Bronchial epithelial cell (primary cell): ENCODE results near the gene SNRNP200. TPM values are rescaled to one million over a fixed set of nuclear protein-coding genes. Genes with fewer than 3 reads are reported as not detected.
A peak's percentile ranks its signal among the peaks of the same experiment; 100 is the strongest.

Source experiments
- DNase-seq: peaks from one replicate; pipeline ENCODE4 v3.0.0-alpha.2; 2010; ENCODE audit warnings: low read depth
- FAIRE-seq: peaks from 2 replicates; lab custom pipeline; 2011; peaks lifted over from hg19 to GRCh38; lab: Jason Lieb, UNC
- H3K27me3 ChIP-seq: 2 replicates; pipeline ENCODE4 v1.5.1; 2011; ENCODE audit warnings: low read length; ENCODE audit not compliant: control insufficient read depth, insufficient read depth
- H3K36me3 ChIP-seq: 2 replicates; pipeline ENCODE4 v1.5.1; 2011; ENCODE audit warnings: low read length; ENCODE audit not compliant: control insufficient read depth, insufficient read depth
- H3K4me3 ChIP-seq: 2 replicates; pipeline ENCODE4 v1.5.1; 2011; ENCODE audit warnings: mild to moderate bottlenecking, low read depth, low read length, control low read depth
- total RNA-seq: library from RNA; depleted of rRNA; stranded (reverse); fragments of >200 nt; gene quantifications from 2 replicates; pipeline ENCODE4 v1.2.1, GENCODE V29; 2014
- TF ChIP-seq, protein P1 (sequence below): IDR thresholded peaks from 2 replicates; pipeline ENCODE4 v1.5.1; 2011; ENCODE audit warnings: mild to moderate bottlenecking, moderate library complexity, low read length, control low read depth, inconsistent platforms; ENCODE audit not compliant: insufficient read depth, severe bottlenecking

SNRNP200 gene
- total RNA-seq, 1 donor from 2014 or later: 35.8 TPM

DNA sequence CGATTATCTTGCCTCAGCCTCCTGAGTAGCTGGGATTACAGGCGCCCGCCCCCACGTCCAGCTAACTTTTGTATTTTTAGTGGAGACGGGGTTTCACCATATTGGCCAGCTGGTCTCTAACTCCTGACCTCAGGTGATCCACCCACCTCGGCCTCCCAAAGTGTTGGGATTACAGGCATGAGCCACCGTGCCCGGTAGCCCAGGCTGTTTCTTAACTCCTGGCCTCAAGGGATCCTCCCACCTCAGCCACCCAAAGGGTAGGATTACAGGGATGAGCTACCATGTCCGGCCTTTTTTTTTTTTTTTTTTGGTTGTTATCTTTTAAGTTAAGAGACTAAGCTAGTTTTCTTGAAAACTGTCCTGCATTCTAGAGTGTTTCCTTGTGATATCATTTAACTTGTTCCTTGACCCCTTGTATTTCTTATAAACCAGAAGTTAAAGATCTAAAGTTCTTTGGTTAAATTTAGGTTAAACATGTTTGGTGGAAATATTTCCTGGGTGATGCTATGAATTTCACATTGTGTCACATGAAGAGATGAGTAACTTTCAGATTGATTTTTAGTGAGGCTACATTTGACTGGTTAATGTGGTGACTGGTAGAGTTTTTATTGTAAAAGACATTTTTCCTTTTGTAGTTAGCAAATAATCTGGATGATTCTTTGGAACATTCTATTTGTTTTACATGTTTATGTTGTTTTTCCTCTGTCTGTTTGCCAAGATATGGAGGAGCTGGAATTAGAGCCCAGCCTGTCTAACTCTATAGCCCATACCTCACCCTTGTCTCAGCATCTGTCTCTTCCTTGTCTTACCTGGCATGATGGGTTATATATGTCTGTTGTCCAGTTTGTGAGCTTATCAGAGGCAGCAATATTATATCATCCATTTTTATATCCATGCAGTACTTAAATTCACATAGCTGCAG is 35.4 kb upstream of the SNRNP200 start:
- no peak for DNase-seq
- Histone ChIP-seq H3K36me3 (no peaks in the 10 kb centered on the region), H3K4me3 (no peak overlapping the region), H3K27me3 (no peaks in the 10 kb centered on the region)
- TF ChIP-seq, protein P1, sequence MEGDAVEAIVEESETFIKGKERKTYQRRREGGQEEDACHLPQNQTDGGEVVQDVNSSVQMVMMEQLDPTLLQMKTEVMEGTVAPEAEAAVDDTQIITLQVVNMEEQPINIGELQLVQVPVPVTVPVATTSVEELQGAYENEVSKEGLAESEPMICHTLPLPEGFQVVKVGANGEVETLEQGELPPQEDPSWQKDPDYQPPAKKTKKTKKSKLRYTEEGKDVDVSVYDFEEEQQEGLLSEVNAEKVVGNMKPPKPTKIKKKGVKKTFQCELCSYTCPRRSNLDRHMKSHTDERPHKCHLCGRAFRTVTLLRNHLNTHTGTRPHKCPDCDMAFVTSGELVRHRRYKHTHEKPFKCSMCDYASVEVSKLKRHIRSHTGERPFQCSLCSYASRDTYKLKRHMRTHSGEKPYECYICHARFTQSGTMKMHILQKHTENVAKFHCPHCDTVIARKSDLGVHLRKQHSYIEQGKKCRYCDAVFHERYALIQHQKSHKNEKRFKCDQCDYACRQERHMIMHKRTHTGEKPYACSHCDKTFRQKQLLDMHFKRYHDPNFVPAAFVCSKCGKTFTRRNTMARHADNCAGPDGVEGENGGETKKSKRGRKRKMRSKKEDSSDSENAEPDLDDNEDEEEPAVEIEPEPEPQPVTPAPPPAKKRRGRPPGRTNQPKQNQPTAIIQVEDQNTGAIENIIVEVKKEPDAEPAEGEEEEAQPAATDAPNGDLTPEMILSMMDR: no peak
- FAIRE-seq: no peak

DNA sequence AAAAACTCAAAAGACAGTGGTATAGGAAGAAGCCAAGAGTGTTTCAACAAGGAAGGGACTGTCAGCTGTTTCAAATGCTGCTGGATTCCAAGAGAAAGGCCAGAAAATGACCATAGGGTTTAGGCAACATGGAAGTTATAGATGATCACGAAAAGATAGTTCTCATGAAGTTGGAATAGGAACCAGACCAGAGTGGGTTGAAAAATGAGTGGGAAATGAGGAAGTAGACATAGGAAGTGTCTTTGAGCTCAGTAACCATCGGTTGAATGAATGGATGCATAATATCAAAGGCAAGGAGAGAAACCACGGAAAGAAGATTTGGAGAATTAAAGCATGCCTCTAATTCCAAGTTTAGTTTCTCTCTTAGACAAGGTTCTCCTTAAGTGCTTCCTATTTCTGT is 31.5 kb upstream of the SNRNP200 start:
- DNase-seq (no peak), FAIRE-seq (no peak)
- Histone ChIP-seq H3K36me3 (no peaks in the 10 kb centered on the region), H3K27me3 (no peaks in the 10 kb centered on the region), H3K4me3 (no peak overlapping the region)
- TF ChIP-seq, protein P1: no peak

DNA sequence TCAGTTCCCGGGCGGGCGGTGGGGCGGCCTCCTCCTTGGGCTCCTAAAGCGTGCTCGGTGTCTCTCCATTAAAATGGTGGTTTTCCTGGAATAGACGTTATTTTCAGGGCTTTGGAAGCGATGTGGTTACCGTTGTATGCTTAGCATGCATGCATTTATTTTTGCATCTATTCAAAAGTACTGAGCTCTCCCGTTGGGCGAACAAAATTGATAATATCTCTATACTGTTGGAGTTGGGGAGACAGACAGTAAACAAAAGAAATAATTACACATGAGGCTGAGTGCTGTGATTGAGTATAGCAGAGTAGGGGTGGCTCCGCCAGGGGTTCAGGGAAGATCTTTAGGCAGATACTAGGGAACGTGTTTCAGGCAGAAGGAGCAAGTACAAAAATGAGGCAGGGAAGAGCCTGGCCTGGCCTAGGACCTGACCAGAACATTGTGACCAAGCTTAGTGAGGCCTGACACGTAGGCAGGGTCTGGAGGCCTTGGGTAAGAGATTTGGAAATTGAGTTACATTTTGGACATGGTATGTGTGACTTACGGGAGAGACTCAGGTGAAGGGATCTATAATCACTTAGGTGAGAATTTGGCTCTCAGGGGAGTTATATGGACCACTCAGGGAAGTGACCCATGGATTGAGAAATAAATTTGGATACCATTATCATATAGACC is 30.9 kb upstream of the SNRNP200 start:
- FAIRE-seq (no peak), DNase-seq (no peak)
- TF ChIP-seq, protein P1: no peak
- Histone ChIP-seq H3K4me3 (peak overlapping the region; percentile 79), H3K36me3 (no peaks in the 10 kb centered on the region), H3K27me3 (no peaks in the 10 kb centered on the region)

DNA sequence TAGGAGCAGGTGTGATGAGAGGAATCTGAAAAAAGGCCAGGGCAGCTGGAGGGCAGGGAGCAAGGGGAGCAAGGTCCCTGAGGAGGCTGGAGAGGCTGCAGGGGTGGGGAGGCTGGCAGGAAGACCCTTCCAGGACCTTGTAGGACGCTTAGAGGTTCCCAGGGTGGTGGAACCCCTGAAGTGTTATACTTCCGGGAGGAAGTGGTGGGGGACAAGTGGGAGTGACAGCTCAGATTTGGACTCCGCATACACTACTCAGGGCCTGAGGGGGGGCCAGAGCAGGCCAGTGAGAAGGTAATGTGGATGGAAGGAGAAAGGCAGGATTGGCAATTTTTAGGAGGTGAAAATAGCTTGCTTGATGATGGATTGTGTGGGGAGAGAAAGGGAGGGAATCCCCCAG is 28.4 kb upstream of the SNRNP200 start:
- H3K36me3 ChIP-seq: no peaks in the 10 kb centered on the region
- DNase-seq: no peak
- H3K4me3 ChIP-seq: no peak overlapping the region
- TF ChIP-seq, protein P1: no peak
- H3K27me3 ChIP-seq: no peaks in the 10 kb centered on the region
- no peak for FAIRE-seq

DNA sequence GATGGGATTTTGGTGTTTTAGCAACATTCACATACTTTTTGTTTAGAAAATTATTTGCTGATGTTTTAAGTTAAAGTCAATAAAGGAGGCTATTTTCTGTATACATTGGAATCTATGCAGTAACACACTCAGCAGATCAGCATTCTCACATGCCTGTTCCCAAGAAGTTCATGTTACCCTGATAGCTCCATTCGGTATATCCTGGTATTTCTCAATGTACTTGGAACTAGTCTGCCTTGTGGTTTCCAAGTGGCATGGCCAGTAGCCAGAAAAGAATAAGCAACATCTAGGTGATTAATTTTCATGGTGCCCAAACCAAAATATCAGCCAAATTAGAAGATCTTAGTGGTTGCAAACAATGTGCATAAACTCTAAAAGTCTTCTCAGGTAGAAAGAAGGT is 25.1 kb upstream of the SNRNP200 start:
- FAIRE-seq (no peak), DNase-seq (peak; percentile 99)

More for the DNA sequence above, 25.1 kb upstream of the SNRNP200 start:
- Histone ChIP-seq H3K27me3 (no peaks in the 10 kb centered on the region), H3K4me3 (no peak overlapping the region), H3K36me3 (peaks cover 2% of the 10 kb centered on the region)
- TF ChIP-seq, protein P1: no peak
